ENCODE results near the gene SURF2. TPM values are rescaled to one million over a fixed set of nuclear protein-coding genes. Genes with fewer than 3 reads are reported as not detected.

The SURF2 gene
- total RNA-seq, 1 donor from 2014 or later: 34.3 TPM

- peaks cover 10% of the 10 kb centered on the region for H3K36me3 Mint-ChIP-seq (ENCODE audit: low read depth)
- no peak for TF ChIP-seq CTCF (conservative IDR thresholded peaks at IDR 0.05)
- H3K4me3 Mint-ChIP-seq: no peak overlapping the region
- H3K4me1 Mint-ChIP-seq: no peaks in the 10 kb centered on the region
- no peaks in the 10 kb centered on the region for H3K27me3 Mint-ChIP-seq (ENCODE audit: low read depth)
- H3K9me3 Mint-ChIP-seq: no peaks in the 10 kb centered on the region
- no peak for DNase-seq (ENCODE audit: low read depth, low spot score)
- H3K27ac Mint-ChIP-seq (ENCODE audit: unreplicated experiment): no peak overlapping the region
Observed at GRCh38 chr9:133405508-133406438, 49.4 kb downstream of the SURF2 start.

- Mint-ChIP-seq H3K27me3 (ENCODE audit: low read depth) (no peaks in the 10 kb centered on the region), H3K27ac (ENCODE audit: unreplicated experiment) (peak overlapping the region; percentile 51), H3K4me1 (no peaks in the 10 kb centered on the region), H3K4me3 (peak overlapping the region; percentile 13), H3K36me3 (ENCODE audit: low read depth) (peaks cover 10% of the 10 kb centered on the region), H3K9me3 (no peaks in the 10 kb centered on the region)
- peak; percentile 90 for TF ChIP-seq CTCF (conservative IDR thresholded peaks at IDR 0.05)
- peak; percentile 83 for DNase-seq (ENCODE audit: low read depth, low spot score)
Observed at GRCh38 chr9:133406480-133407307, 50.3 kb downstream of the SURF2 start.

DNA sequence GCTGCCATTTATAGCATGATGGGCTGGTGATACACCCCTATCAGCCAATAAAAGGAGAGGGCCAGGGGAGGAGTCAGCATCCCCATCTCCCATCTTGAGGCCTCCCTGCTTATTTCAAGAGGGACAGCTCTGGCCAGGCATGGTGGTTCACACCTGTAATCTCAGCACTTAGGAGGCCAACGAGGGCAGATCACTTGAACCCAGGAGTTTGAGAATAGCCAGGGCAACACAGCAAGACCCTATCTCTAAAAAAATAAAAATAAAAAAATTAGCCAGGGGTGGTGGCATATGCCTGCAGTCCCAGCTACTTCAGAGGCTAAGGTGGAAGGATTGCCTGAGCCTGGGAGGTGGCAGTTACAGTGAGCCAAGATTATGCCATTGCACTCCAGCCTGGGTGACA, 51.7 kb downstream of the SURF2 start:
- H3K9me3 Mint-ChIP-seq: no peaks in the 10 kb centered on the region
- H3K4me1 Mint-ChIP-seq: no peaks in the 10 kb centered on the region
- no peak for DNase-seq (ENCODE audit: low read depth, low spot score)
- no peak overlapping the region for H3K27ac Mint-ChIP-seq (ENCODE audit: unreplicated experiment)
- no peak for TF ChIP-seq CTCF (conservative IDR thresholded peaks at IDR 0.05)
- H3K27me3 Mint-ChIP-seq (ENCODE audit: low read depth): no peaks in the 10 kb centered on the region
- H3K36me3 Mint-ChIP-seq (ENCODE audit: low read depth): peaks cover 10% of the 10 kb centered on the region
- no peak overlapping the region for H3K4me3 Mint-ChIP-seq

Other genes starting within 250 kb of the SURF2 start
- 72.4 and 73.8 TPM in 2 replicates for gene RALGDS, start 235.3 kb upstream of the SURF2 start, total RNA-seq
- gene GBGT1, start 192.6 kb upstream of the SURF2 start, total RNA-seq: 12.9 and 13.8 TPM in 2 replicates
- not detected in 2 replicates for gene OBP2B, start 147.3 kb upstream of the SURF2 start, total RNA-seq
- gene ABO, start 81.3 kb upstream of the SURF2 start, total RNA-seq: 0.11 and 0.40 TPM in 2 replicates
- 22.4 and 23.9 TPM in 2 replicates for gene SURF6, start 20.4 kb upstream of the SURF2 start, total RNA-seq
- gene MED22, start 8.4 kb upstream of the SURF2 start, total RNA-seq: 69.7 and 70.6 TPM in 2 replicates
- 2,746 and 2,748 TPM in 2 replicates for gene RPL7A, start 8.3 kb upstream of the SURF2 start, total RNA-seq
- 32.0 and 32.1 TPM in 2 replicates for gene SURF1, start 63 bp upstream of the SURF2 start, total RNA-seq
- 121 and 136 TPM in 2 replicates for gene SURF4, start 19.5 kb downstream of the SURF2 start, total RNA-seq
- 2.8 and 2.9 TPM in 2 replicates for gene STKLD1, start 19.8 kb downstream of the SURF2 start, total RNA-seq
- 34.0 and 35.4 TPM in 2 replicates for gene REXO4, start 61.5 kb downstream of the SURF2 start, total RNA-seq
- gene ADAMTS13, start 65.8 kb downstream of the SURF2 start, total RNA-seq: 5.8 and 6.0 TPM in 2 replicates
- 42.6 and 45.8 TPM in 2 replicates for gene CACFD1, start 103.4 kb downstream of the SURF2 start, total RNA-seq
- gene SLC2A6, start 122.5 kb downstream of the SURF2 start, total RNA-seq: 29.0 and 30.9 TPM in 2 replicates
- not detected in 2 replicates for gene MYMK, start 168.4 kb downstream of the SURF2 start, total RNA-seq
- 0.16 and 0.20 TPM in 2 replicates for gene ADAMTSL2, start 178.2 kb downstream of the SURF2 start, total RNA-seq

Data from neural crest cell (in vitro differentiated cells).